Measurements from ENCODE around the gene CLCN3.
A peak's percentile ranks its signal among the peaks of the same experiment; 100 is the strongest.
"Not testable (repeated sequence)": the region's sequence is repeated elsewhere in the genome, so short reads cannot be mapped to it uniquely, and the experiment has no call there.

The CLCN3 gene

DNA sequence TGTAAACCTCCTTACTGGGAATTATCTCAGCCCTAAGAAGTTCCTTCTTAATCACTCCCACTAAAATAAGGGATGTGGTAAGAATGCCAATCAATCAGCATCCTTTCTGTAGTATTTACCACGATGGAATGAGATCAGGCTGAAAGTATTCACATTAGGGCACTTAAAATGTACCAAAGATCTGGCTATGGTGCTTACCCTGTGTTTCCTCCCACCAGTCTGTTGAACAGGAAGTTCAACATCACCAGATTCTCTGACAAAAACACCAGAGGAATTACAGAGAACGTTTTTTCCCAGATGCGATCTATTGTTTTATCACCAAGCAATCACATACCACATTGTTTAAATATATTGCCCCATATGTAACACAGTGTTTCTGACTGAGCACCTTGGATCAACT is 2.1 kb upstream of the CLCN3 start:
- peak; percentile 57 to 62 for DNase-seq (ENCODE audit: low read depth in 2 of 2)

- no peak for DNase-seq (ENCODE audit: low read depth in 2 of 2)
These were observed 1.4 kb upstream of the CLCN3 start for GRCh38 chr4:169618986-169619385.

GRCh38 chr4:169619518-169619957 is 840 bp upstream of the CLCN3 start:
- DNase-seq (ENCODE audit: low read depth in 2 of 2): no peak

DNA sequence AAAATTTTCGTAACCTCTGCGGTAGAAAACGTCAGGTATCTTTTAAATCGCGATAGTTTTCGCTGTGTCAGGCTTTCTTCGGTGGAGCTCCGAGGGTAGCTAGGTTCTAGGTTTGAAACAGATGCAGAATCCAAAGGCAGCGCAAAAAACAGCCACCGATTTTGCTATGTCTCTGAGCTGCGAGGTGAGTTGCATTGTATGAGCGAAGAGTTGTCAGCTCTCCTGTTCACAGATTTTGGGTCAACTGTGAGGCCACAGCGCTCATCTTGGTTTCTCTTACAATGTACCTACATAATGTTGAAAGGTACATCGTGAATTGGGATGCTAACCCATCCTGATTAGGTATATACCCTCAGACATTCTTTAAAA is 486 bp downstream of the CLCN3 start:
- no peak for DNase-seq (ENCODE audit: low read depth in 2 of 2)

DNA sequence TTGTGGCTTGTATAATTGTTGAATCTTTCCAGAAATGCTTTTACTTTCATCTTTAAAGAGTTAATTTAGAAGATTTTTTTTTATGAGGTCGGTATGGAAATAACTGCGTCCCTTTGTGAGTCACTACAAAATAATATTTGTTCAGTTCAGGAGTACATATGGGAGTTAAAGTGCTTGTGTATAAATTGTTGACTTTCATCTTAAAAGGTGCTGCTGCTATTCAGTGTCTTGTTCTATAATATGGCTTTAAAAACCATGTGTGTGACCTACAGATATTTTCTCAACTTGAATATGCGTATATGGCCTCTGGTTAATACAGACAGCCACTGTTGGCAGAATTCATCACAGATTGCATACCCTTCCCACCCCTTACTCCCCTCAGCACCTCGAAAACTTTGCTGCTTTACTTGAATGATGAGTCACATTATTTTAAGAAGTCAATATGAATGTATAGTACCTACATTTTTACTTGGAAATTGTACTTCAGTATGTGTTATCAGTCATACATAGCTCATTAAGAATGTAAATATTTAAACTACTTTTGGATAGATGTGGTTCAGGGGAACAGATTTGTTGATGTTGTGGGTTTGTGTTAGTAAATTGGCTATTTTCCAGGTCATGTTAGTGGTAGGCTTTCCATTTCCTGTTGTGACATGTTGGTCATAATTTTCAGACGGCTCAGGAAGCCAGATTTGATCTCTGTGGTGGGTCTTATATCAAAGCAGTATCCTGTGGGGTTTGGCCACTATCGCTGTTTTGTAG is 1.5 kb downstream of the CLCN3 start:
- DNase-seq (ENCODE audit: low read depth in 2 of 2): peak in 1 of 2 experiments; percentile 45

DNA sequence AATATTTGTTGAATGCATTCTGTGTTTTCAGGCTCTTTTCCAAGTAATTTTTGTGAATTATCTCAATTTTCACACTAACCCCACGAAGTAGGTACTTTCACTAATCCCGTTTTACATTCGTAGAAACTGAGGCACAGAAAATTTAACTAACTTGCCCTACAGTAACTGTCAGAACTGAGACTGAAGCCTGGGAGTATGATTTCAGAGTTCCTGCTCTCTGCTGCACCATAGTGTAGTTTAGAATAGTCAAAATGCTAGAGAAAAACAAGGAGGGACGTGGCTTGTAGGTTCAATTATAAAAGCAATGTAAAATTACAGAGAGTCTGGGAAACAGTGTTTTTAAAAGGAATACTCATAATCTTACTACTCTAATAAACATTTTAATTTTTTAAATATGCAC is 2.2 kb downstream of the CLCN3 start:
- DNase-seq (ENCODE audit: low read depth in 2 of 2): no peak

DNA sequence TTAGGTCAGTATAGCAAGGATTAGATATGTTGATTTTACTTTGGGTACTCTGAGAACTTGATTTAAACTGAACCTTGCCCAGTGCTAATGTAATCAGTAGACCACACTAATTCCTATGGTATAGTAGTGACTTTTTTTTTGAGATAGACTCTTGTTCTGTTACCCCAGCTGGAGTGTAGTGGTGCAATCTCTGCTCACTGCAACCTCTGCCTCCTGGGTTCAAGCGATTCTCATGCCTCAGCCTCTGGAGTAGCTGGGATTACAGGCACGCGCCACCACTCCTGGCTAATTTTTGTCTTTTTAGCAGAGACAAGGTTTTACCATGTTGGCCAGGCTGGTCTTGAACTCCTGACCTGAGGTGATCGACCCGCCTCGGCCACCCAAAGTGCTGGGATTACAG is 3.6 kb downstream of the CLCN3 start:
- DNase-seq (ENCODE audit: low read depth in 2 of 2): not testable (repeated sequence)

- DNase-seq (ENCODE audit: low read depth in 2 of 2): no peak
These were observed 5.5 kb downstream of the CLCN3 start for GRCh38 chr4:169625886-169626285.

DNA sequence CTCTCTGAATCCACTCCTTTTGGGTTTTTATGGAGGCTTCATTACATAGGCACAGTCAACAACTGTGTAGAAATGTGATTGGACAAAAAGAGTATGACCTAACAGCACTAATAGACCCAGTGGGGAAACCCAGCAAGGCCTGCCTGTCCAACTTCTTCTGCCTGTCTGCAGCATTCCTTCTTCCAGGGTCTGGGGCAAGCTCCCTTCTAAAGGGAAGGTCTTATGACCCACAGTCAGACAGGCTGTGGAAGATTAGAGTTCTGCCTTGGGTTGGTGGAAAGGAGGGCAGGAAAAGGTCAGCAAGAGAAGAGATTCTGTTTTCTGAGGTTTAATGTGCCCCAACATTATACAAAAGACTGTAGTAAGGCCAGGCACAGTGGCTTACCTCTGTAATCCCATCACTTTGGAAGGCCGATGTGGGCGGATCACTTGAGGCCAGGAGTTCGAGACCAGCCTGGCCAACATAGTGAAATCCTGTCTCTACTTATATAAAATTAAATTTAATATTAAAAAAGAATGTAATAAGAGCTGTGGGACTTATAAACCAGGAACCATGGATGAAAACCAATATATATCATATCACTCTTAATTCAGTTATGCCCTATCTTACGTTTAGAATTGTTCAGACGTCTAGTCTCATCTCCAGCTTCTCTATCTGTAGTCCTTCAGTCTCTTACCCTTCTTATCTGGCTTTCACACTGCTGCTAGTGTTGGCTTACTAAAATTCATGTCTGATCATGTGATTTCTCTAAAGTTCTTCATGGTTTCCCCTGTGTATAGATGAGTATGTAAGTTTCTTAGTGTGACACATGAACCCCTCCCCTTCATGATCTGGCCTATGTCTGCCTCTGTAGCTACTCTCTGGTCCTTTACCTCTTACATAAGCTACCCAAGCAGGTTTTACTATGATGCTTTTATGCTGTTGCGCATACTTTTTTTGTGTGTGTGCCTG is 6.2 kb downstream of the CLCN3 start:
- no peak for DNase-seq (ENCODE audit: low read depth in 2 of 2)

- no peak for DNase-seq (ENCODE audit: low read depth in 2 of 2)
These were observed 6.9 kb downstream of the CLCN3 start for GRCh38 chr4:169627307-169627706.

- DNase-seq (ENCODE audit: low read depth in 2 of 2): no peak
These were observed 8.2 kb downstream of the CLCN3 start for GRCh38 chr4:169628579-169628978.

DNA sequence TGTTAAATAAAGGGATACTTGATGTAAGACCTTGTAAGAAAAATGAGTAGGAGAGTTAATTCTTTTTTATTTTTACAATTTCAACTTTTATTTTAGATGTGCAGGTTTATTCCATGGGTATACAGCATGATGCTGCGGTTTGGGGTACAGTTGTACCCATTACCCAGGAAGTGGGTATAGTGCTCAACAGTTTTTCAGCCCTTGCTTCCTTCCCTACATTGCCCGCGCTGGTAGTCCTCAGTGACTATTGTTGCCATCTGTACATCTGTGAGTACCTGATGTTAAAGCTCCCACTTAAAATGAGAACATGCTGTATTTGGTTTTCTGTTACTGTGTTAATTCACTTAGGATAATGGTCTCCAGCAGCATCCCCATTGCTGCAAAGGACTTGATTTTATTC is 9.7 kb downstream of the CLCN3 start:
- DNase-seq (ENCODE audit: low read depth in 2 of 2): no peak

DNA sequence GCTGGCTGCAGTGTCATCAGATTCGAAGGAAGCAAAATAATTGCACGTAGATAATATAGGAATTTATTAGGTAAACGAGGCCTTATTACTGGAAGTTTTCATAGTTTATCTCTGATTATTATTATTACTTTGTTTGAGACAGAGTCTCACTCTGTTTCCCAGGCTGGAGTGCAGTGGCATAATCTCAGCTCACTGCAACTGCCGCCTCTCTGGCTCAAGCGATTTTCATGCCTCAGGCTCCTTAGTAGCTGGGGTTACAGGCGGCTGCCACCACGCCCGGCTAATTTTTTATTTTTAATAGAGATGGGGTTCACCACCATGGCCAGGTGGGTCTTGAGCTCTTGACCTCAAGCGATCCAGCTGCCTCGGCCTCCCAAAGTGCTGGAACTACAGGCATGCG is 12.5 kb downstream of the CLCN3 start:
- DNase-seq (ENCODE audit: low read depth in 2 of 2): no peak

DNA sequence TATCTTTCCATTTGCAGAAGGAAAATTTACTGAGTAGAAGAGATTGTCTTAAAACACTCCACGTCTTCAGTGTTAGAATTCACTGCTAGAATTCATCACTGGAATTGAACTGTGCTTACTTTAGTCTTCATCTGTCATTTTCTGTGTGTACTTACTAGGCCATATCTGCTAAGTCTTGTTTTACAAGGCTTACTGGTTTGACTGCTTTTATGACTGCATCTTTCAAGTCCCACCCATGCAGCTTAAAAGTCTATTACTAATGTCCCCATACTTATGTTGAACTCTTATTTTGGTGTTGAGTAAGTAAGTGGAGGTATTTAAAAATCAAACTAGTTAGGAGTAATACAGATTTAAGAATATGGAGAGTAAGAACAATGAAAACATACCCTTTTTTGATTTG is 14.6 kb downstream of the CLCN3 start:
- DNase-seq (ENCODE audit: low read depth in 2 of 2): no peak

DNA sequence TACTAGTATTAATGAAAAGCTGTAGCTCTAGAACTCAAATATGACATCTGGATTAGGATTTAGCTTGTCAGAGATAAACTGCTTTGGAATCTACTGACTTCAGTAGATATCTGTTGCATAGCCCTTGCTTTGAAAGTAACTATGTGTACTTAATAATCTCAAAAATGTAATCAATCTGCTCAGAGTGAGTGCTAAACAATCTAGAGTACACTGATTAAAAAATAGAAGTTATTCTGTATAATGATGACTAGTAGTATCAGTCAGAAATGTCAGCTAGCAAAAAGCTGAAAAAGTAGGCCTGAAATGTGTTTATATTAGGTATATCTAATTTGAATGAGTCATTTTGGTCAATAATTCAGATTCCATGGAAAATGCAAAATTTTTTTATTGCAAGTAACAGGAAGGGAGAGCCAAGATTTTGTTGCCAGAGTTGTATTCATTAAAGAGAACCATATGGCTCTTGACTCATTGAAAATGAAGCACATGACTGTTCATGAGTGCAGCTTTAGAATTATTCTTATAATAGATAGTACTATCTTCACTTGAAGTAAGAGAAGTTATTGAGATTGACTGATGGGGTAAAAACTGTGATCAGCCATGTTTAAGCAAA is 20.0 kb downstream of the CLCN3 start:
- DNase-seq (ENCODE audit: low read depth in 2 of 2): peak; percentile 80

DNA sequence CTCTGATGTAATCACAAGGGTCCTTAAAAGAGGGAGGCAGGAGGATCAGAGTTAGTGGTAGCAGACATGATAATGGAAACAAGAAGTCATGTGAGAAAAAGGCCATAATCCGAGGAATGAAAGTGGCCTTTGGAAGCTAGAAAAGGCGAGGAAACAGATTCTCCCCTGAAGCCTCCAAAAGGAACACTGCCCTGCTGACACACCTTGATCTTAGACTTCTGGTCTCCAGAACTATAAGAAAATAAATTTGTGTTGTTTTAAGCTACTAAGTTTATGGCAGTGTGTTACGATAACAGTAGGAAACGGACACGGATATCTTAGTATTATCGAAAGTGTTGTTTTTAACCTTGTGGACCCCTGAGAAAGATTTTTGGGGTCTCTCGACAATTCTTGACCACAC is 24.4 kb downstream of the CLCN3 start:
- no peak for DNase-seq (ENCODE audit: low read depth in 2 of 2)

- DNase-seq (ENCODE audit: low read depth in 2 of 2): no peak
These were observed 25.2 kb downstream of the CLCN3 start for GRCh38 chr4:169645627-169646026.

GRCh38 chr4:169649545-169650226 is 29.3 kb downstream of the CLCN3 start:
- no peak for DNase-seq (ENCODE audit: low read depth in 2 of 2)

DNA sequence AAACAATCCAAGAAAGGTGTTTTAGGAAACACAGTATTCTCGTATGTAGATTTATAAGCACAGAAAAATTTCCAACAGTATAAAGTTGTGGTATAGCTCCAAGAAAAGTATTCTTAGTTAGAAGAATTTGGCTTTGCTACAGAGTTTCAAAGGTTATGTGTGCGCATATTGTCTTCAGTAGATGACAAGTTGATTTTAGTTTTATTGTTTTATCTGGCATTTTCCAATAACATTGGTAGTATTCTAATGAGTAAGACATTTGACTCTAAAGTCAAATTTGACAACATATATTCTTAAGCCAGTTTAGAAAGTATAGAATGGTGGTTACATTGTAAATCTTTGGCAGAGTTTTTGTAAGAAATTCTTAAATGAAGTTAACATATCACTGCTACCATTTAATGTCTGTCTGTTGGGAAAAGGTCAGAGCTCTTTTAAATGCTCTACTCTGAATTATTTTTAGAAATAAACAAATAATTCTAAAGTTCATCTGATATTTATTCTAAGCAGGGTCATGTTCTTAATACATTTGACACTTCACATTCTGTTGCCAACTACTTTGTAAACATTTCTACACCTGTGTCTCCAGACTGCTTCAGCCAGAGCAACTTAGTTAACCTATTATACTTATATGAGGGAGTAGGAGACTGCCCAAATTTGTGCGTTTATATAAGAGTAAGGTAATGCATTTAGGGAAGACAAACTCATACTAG is 30.0 kb downstream of the CLCN3 start:
- no peak for DNase-seq (ENCODE audit: low read depth in 2 of 2)

- no peak for DNase-seq (ENCODE audit: low read depth in 2 of 2)
These were observed 32.2 kb downstream of the CLCN3 start for GRCh38 chr4:169652535-169652934.

DNA sequence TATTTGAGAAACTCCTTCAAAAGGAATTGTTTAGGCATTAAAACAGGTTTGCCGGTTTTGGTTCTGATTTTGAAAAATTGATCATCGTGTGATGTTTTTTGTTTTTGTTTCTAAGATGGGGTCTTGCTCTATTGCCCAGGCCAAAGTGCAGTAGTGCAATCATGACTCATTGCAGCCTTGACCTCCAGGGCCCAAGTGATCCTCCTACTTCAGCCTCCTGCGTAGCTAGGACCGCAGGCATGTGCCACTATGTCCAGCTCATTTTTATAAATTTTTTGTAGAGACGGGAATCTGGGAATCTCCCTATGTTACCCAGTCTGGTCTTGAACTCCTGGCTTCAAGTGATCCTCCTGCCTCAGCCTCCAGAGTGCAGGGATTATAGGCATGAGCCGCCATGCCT is 35.0 kb downstream of the CLCN3 start:
- DNase-seq (ENCODE audit: low read depth in 2 of 2): no peak
